ENCODE data around the gene EFR3B.

Gene EFR3B

DNA sequence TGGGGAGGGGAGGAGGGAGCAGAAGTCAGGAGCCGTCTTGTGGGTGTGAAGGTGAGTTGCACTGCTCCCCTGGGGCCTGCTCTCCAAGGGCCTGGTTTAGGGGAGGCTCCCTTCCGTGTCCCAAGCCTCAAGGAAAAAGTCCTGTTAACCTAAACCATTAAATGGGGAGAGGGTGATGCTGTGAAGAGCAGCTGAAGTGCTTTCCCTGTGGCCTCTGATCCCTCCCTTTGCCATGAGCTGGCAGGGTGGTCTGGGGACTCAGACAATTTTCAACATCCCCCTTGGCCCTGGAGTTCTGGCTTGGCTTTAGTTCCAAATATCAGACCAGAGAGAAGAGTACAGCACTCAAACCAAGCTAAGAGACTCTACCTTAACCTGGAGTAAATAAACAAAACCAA is 127.2 kb downstream of the EFR3B start (continued):
- TF ChIP-seq, protein P1, sequence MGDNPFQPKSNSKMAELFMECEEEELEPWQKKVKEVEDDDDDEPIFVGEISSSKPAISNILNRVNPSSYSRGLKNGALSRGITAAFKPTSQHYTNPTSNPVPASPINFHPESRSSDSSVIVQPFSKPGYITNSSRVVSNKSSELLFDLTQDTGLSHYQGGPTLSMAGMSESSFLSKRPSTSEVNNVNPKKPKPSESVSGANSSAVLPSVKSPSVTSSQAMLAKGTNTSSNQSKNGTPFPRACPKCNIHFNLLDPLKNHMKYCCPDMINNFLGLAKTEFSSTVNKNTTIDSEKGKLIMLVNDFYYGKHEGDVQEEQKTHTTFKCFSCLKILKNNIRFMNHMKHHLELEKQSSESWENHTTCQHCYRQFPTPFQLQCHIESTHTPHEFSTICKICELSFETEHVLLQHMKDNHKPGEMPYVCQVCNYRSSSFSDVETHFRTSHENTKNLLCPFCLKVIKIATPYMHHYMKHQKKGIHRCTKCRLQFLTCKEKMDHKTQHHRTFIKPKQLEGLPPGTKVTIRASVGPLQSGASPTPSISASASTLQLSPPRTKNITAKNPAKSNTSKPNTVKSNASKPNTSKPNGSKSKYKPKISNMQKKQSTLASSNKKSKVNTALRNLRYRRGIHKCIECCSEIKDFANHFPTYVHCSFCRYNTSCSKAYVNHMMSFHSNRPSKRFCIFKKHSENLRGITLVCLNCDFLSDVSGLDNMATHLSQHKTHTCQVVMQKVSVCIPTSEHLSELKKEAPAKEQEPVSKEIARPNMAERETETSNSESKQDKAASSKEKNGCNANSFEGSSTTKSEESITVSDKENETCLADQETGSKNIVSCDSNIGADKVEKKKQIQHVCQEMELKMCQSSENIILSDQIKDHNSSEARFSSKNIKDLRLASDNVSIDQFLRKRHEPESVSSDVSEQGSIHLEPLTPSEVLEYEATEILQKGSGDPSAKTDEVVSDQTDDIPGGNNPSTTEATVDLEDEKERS (tag by site-specific recombination; IDR thresholded peaks at IDR 0.05) = no peak
- TF ChIP-seq, protein P2, sequence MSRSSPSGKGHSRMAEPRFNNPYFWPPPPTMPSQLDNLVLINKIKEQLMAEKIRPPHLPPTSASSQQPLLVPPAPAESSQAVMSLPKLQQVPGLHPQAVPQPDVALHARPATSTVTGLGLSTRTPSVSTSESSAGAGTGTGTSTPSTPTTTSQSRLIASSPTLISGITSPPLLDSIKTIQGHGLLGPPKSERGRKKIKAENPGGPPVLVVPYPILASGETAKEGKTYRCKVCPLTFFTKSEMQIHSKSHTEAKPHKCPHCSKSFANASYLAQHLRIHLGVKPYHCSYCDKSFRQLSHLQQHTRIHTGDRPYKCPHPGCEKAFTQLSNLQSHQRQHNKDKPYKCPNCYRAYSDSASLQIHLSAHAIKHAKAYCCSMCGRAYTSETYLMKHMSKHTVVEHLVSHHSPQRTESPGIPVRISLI (tag by site-specific recombination; IDR thresholded peaks at IDR 0.05) = no peak

DNA sequence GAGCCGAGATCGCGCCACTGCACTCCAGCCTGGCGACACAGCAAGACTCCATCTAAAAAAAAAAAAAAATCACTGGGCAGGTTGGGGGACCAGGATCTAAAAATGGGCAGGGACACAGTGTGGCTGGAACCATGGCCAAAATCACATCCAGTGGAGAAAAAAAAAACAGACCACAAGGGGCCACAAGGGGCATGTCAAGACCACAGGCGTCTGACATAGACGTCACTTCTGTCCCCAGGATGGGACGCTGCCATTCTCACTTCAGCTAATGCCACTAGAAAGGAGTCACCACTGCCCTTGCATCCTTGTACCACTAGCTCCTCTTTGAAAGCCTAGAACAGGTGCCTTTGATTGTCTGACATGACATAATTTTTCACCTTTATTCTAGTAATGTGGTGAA is 129.0 kb downstream of the EFR3B start:
- Histone ChIP-seq H3K27ac (ENCODE audit: extremely low read depth, low read depth, low read length) (no peak overlapping the region), H3K4me1 (ENCODE audit: control insufficient read depth, insufficient read depth, low read length) (no peaks in the 10 kb centered on the region), H3K36me3 (ENCODE audit: control insufficient read depth in 2 of 2, insufficient read depth in 1 of 2, low read length in 2 of 2) (no peaks in the 10 kb centered on the region), H3K4me3 (ENCODE audit: low read depth, low read length) (no peak overlapping the region), H3K9me3 (ENCODE audit: control insufficient read depth, insufficient read depth, low read depth, low read length) (no peaks in the 10 kb centered on the region)
- CTCF ChIA-PET = interaction anchor here (0.7 kb wide), 1 partner anchor 568 kb away, joined by 4 read pairs; no protein-coding TSS in a partner anchor
- POLR2A ChIA-PET = no interaction called here
- TF ChIP-seq, protein P3, sequence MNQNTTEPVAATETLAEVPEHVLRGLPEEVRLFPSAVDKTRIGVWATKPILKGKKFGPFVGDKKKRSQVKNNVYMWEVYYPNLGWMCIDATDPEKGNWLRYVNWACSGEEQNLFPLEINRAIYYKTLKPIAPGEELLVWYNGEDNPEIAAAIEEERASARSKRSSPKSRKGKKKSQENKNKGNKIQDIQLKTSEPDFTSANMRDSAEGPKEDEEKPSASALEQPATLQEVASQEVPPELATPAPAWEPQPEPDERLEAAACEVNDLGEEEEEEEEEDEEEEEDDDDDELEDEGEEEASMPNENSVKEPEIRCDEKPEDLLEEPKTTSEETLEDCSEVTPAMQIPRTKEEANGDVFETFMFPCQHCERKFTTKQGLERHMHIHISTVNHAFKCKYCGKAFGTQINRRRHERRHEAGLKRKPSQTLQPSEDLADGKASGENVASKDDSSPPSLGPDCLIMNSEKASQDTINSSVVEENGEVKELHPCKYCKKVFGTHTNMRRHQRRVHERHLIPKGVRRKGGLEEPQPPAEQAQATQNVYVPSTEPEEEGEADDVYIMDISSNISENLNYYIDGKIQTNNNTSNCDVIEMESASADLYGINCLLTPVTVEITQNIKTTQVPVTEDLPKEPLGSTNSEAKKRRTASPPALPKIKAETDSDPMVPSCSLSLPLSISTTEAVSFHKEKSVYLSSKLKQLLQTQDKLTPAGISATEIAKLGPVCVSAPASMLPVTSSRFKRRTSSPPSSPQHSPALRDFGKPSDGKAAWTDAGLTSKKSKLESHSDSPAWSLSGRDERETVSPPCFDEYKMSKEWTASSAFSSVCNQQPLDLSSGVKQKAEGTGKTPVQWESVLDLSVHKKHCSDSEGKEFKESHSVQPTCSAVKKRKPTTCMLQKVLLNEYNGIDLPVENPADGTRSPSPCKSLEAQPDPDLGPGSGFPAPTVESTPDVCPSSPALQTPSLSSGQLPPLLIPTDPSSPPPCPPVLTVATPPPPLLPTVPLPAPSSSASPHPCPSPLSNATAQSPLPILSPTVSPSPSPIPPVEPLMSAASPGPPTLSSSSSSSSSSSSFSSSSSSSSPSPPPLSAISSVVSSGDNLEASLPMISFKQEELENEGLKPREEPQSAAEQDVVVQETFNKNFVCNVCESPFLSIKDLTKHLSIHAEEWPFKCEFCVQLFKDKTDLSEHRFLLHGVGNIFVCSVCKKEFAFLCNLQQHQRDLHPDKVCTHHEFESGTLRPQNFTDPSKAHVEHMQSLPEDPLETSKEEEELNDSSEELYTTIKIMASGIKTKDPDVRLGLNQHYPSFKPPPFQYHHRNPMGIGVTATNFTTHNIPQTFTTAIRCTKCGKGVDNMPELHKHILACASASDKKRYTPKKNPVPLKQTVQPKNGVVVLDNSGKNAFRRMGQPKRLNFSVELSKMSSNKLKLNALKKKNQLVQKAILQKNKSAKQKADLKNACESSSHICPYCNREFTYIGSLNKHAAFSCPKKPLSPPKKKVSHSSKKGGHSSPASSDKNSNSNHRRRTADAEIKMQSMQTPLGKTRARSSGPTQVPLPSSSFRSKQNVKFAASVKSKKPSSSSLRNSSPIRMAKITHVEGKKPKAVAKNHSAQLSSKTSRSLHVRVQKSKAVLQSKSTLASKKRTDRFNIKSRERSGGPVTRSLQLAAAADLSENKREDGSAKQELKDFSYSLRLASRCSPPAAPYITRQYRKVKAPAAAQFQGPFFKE (tag by site-specific recombination; IDR thresholded peaks at IDR 0.05; ENCODE audit: borderline replicate concordance) = no peak
- TF ChIP-seq ZNF302 (tag by site-specific recombination; IDR thresholded peaks at IDR 0.05; ENCODE audit: low read depth) = no peak
- no peak for TF ChIP-seq ZNF610 (tag by site-specific recombination; IDR thresholded peaks at IDR 0.05; ENCODE audit: borderline replicate concordance)
- no peak for TF ChIP-seq ZNF239 (tag by site-specific recombination; IDR thresholded peaks at IDR 0.05)
- TF ChIP-seq, protein P1 (tag by site-specific recombination; IDR thresholded peaks at IDR 0.05) = no peak
- TF ChIP-seq ZNF138 (tag by site-specific recombination; IDR thresholded peaks at IDR 0.05; ENCODE audit: borderline replicate concordance) = no peak
- TF ChIP-seq ZNF211 (tag by site-specific recombination; IDR thresholded peaks at IDR 0.05; ENCODE audit: low read depth) = no peak
- no peak for TF ChIP-seq SCRT2 (tag by site-specific recombination; IDR thresholded peaks at IDR 0.05)
- no peak for TF ChIP-seq WT1 (tag by site-specific recombination; IDR thresholded peaks at IDR 0.05)
- TF ChIP-seq BCL11A (tag by site-specific recombination; IDR thresholded peaks at IDR 0.05; ENCODE audit: low read depth) = no peak
